ENCODE results near the gene PRKCB.

DNA sequence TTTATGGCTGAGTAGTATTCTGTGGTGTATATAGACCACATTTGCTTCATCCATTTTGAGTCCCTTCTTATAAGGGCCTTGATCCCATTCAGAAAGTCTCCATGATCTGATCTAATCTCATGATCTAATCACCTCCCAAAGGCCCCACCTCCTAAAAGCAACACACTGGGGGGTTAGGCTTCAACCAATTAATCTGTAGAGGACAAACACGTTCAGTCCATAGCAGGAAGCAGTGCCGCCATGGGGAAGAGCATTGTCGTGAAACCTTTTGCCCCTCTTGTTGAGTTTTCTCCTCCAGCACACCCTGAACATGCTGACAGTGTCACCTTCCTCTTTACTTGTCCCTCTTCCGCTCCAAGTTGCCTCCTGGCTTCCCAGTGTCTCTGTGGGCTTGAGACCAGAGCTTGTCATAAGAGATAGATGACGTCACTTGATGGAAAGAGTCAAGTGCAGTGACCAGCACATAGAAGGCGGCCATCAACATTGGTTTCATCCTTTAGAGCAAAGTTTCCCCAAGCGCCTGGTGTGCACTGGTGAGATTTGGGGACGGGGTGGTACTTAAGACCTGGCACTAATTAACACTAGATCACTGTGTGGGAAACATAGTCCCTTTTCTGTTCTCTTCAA is 74.1 kb downstream of the PRKCB start:
- TF ChIP-seq, protein P1, sequence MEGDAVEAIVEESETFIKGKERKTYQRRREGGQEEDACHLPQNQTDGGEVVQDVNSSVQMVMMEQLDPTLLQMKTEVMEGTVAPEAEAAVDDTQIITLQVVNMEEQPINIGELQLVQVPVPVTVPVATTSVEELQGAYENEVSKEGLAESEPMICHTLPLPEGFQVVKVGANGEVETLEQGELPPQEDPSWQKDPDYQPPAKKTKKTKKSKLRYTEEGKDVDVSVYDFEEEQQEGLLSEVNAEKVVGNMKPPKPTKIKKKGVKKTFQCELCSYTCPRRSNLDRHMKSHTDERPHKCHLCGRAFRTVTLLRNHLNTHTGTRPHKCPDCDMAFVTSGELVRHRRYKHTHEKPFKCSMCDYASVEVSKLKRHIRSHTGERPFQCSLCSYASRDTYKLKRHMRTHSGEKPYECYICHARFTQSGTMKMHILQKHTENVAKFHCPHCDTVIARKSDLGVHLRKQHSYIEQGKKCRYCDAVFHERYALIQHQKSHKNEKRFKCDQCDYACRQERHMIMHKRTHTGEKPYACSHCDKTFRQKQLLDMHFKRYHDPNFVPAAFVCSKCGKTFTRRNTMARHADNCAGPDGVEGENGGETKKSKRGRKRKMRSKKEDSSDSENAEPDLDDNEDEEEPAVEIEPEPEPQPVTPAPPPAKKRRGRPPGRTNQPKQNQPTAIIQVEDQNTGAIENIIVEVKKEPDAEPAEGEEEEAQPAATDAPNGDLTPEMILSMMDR (conservative IDR thresholded peaks at IDR 0.05; ENCODE audit: low read depth, low read length) = no peak
- TF ChIP-seq EZH2 (IDR thresholded peaks at IDR 0.05; ENCODE audit: low read length, unreplicated experiment) = no peak
- TF ChIP-seq EZH2phosphoT487 (IDR thresholded peaks at IDR 0.05; ENCODE audit: borderline replicate concordance, low read length) = no peak

All from PC-3 (cell line).